ENCODE measurements around the gene SDHB.

The SDHB gene

GRCh38 chr1:17053685-17054410, at the start of gene SDHB:
Gene SDHB, minus strand, starts transcription at chr1:17054032. Its CDS starts 13 bp downstream, at chr1:17054019.
- peak; percentile 98 for DNase-seq

DNA sequence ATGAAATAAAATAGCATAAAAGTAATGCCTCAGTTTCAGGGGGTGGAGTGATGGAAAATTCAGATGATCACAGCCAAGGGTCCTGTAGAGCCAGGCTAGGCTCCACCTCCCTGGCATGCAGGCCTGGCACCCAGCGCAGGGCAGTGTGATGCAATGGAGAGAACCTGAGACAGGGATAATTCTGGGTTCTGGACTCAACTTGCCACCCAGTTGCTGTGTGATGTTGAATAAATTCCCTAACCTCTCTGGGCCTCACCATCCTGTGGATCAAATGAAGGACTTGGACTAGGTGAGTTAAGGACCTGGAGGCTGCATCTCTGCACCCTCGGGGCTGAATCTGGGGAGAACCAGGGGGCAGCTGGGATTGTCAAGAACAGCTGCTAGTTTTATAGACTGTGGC, 48.4 kb upstream of the SDHB start:
- DNase-seq: no peak

GRCh38 chr1:17101261-17101660, 47.4 kb upstream of the SDHB start:
- no peak for DNase-seq

DNA sequence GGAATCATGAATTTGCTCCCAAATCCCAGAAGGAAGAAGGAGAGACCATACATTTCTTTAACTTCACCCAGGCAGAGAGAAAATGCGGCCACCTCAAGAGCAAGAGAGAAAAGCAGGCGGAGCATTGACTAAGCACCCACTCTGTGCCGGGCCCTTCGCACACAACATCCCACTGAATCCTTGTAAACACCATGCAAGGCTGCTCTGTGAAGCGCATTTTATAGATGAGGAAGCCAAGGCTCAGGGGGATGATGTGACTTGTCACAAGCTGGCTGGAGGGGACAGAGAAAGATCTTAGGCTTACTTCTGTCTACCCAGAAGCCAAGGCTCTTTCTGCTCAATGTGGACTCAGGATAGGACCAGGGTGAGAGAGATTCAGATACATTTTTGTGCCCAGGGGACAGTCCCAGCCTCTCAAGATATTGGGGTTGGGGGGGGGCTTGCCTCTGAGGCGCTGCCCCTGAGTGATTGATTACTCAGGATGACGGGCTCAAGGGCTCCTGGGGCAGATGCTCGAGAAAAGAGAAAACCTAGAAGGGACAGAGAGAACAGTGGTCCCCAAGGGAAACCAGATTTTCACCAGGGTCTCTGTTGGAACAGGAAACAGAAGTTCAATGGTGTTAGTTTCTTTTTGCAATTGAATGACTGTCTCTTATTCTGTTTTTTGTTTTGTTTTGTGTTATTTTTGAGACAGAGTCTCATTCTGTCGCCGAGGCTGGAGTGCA, 45.9 kb upstream of the SDHB start:
- DNase-seq: no peak

- DNase-seq: no peak
Observed at GRCh38 chr1:17098446-17099317, 44.9 kb upstream of the SDHB start.

- no peak for DNase-seq
Observed at GRCh38 chr1:17097787-17098186, 44.0 kb upstream of the SDHB start.

DNA sequence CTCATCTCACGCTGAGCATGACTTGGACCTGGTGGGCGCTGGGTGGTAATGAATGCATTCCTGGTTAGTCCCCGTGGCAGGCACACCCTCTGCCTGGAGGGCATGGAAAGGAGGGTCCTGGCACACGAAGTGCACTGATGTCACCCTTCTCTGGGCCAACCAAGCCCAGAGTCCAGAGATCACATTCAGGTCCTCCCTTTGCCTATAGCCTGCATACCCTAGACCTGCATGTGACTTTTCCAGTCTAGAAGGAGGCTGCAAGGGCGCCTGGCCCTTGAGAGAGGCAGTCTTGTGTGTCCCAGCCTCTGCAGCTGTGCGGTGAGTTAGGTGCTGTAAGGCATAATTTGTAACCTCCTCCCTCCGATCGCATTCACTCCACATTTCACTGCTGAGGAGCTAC, 43.3 kb upstream of the SDHB start:
- no peak for DNase-seq

- DNase-seq: no peak
Observed at GRCh38 chr1:17096584-17096983, 42.8 kb upstream of the SDHB start.

DNA sequence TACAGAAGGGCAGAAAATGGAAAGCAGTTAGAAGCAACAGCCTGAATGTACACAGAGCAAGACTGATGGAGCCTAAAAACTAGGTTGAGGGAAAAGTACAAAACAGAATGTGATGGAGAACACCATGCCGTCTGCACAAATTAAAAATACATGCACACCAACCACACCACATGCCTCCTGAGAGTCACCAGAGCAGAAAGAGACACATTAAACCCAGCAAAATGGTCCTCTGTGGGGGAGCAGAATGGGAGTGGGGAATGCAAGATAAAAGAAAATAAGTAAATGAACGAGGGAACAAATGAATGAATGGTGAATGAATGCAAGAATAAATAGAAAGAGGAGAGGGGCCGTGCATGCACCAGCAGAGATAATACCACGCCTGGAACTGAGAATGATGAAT, 41.3 kb upstream of the SDHB start:
- DNase-seq: no peak

DNA sequence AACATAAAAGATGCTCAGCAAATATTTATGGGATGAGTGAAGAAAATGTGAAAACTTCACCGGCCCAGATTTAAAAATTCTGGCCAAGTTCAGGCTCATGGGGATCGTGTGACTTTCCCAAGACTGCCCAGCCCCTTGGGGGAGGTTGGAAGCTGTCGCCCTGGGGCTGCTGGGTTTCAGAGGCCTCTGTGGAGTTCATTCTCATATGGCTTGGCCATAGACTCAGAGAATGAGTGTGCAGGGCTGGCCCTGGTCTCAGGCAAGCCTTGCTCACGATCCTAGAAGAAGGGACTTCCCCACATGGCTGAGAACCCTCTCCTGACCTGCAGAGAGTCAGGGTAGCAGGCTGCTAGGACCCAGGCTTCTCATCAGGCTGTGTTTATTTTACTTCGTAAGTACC, 40.8 kb upstream of the SDHB start:
- no peak for DNase-seq

DNA sequence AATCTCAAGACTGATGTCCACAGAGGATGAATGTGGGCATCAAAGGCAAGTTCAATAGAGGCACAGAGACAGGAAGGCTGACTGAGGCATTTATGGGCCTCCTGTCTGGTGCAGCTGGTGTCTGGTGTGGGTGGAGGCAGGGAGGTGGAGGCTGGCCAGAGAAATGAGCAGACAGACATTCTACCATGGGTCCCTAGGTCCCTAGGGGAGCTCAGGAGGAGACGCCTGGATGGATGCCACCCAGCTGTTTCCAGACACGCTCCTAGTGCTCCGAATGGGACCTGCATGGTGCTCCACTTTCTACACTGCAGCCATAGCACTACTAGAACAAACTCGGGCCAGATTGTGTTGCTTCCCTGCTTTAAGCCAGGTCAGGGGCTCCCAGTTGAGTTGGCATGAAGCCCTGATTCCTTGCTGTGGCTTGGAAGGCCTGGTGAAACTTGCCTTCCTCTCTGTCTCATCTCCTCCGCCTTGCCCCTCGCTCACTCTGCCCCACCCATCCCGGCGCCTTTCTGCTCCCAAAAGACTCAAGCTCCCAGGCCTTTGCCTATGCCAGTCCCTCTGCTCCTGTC, 40.1 kb upstream of the SDHB start:
- DNase-seq: no peak

- no peak for DNase-seq
Observed at GRCh38 chr1:17091252-17091651, 37.4 kb upstream of the SDHB start.

DNA sequence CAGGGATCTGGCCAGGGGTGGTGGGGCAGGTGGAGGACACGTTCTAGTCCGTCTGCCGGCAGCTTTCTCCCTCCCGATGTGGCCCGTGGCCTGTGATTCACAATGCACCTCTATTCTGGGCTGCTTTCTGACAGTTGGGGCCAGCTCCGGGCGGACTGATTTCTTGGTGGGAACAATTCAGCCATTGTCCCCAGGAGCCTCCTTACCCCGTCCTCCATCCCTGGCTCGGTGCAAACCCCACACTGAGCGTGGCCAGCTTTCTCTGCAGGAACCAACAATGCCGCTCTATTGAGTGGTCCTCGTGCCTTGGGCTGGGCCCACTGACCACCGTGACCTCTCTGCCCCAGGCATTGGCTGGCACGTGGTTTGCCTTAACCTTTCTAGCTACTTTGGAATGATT, 35.7 kb upstream of the SDHB start:
- DNase-seq: no peak

DNA sequence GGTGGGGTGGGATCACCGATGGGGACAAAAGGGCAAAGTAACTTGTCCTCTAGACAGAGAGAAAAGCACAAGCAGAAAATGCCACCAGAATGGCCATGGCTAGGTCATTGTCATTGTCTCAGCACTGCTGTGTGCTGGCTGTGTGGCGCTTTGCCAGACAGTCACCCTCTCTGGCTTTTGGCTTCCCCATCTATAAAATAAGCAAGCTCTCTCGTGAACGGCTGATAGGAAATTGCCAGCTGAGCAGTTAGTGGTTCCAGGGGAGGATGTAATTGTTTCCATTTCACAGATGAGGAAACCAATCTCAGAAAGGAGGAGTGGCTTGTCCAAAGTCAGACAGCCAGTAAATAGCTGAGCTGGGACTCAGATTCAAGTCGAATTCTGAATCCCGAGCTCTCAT, 32.9 kb upstream of the SDHB start:
- DNase-seq: no peak

- no peak for DNase-seq
Observed at GRCh38 chr1:17084787-17085186, 31.0 kb upstream of the SDHB start.

DNA sequence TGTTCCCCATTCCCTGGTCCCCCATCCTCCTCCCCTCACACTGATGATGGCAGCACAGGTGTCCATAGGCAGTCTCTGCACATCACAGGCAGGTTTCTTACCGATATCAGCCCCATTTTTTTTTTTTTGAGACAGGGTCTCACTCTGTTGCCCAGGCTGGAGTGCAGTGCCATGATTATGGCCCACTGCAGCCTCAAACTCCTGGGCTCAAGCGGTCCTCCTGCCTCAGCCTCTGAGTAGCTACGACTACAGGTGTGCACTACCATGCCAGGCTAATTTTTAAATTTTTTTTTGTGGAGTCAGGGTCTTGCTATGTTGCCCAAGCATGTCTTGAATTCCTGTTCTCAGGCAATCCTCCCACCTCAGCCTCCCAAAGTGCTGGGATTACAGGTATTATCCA, 28.9 kb upstream of the SDHB start:
- DNase-seq: no peak

- no peak for DNase-seq
Observed at GRCh38 chr1:17081439-17081838, 27.6 kb upstream of the SDHB start.

GRCh38 chr1:17080880-17081279, 27.0 kb upstream of the SDHB start:
- no peak for DNase-seq

- DNase-seq: no peak
Observed at GRCh38 chr1:17080085-17080759, 26.4 kb upstream of the SDHB start.

GRCh38 chr1:17078991-17079868, 25.4 kb upstream of the SDHB start:
- DNase-seq: no peak

GRCh38 chr1:17075470-17076255, 21.8 kb upstream of the SDHB start:
- no peak for DNase-seq
